IPS-18a (cell line): ENCODE results near the gene SRM.

ENCODE experiments used
- H3K27ac ChIP-seq: one replicate; pipeline ENCODE4 v1.5.1; 2013; ENCODE audit warnings: low read length
- H3K27me3 ChIP-seq: one replicate; pipeline ENCODE4 v1.6.1; 2013; ENCODE audit warnings: mild to moderate bottlenecking, low read length; ENCODE audit not compliant: control insufficient read depth, insufficient read depth
- H3K36me3 ChIP-seq: one replicate; pipeline ENCODE4 v1.6.1; 2013; ENCODE audit warnings: low read depth, low read length; ENCODE audit not compliant: control insufficient read depth
- H3K4me1 ChIP-seq: one replicate; pipeline ENCODE4 v1.6.1; 2013; ENCODE audit warnings: low read depth, low read length; ENCODE audit not compliant: control insufficient read depth
- H3K4me3 ChIP-seq: one replicate; pipeline ENCODE4 v1.5.1; 2013; ENCODE audit warnings: low read length
- H3K9ac ChIP-seq: one replicate; pipeline ENCODE4 v1.6.1; 2013; ENCODE audit warnings: mild to moderate bottlenecking, low read length, moderate library complexity
- H3K9me3 ChIP-seq: one replicate; pipeline ENCODE4 v1.6.1; 2013; ENCODE audit warnings: low read depth, low read length; ENCODE audit not compliant: control insufficient read depth

Gene SRM

DNA sequence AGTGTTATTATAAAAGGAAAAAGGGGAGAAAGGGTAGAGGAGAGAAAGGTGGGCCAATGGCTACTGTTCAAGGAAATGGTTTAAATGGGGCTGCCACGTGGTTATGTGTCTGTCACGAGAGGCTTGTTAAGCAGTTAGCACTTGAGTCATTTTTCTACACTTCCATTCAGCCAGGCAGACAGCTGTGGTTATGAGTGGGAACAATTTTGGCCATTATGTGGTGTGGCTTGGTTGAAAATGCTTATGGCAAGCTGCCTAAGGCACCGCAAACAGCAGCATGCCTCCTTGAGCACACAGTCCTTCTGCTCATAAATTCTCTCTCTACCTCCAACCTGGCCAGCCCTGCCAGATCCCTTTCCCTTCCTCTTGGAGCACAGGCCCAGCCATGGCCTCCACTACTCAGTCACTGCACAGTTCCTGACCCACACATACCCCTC is 3.2 kb upstream of the SRM start:
- no peak overlapping the region for H3K4me3 ChIP-seq
- peaks cover 36% of the 10 kb centered on the region for H3K36me3 ChIP-seq

DNA sequence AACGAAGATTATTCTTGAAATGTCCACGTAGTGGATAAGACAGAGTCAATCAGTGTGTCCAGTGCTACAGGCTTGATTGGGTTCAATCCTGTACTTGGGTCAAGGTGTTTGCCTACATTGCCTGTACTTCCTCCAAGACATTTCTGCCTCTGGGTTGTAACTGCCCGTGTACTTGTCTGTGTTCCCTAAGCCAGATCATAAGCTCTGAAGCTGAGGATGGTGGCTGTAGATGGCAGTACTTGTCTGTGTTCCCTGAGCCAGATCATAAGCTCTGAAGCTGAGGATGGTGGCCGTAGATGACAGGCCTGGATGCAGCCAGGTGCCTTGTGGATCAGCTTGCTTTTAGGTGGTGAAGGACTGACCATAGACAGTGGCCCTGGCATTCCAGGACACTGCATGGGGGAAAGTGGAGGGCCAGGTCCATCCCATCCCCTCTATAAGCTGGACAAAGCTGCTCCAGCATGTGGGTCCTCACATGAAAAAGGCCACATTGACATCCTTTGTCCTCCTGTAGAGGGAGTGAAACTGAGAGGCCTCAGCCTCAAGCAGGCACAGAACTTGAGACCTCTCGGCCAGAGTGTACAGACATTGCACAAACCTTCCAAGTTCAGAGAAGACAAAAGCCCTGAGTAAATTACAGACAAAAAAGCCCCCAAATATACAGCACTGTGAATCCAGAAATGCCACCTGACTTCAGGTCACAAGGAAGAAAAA is 2.0 kb upstream of the SRM start:
- Histone ChIP-seq H3K27me3 (no peaks in the 10 kb centered on the region), H3K27ac (no peak overlapping the region), H3K9ac (no peak overlapping the region), H3K9me3 (no peaks in the 10 kb centered on the region), H3K36me3 (peaks cover 32% of the 10 kb centered on the region), H3K4me3 (no peak overlapping the region), H3K4me1 (no peaks in the 10 kb centered on the region)

More for the DNA sequence above, 3.2 kb upstream of the SRM start:
- H3K27me3 ChIP-seq = no peaks in the 10 kb centered on the region
- H3K9ac ChIP-seq = no peak overlapping the region
- no peaks in the 10 kb centered on the region for H3K9me3 ChIP-seq
- H3K4me1 ChIP-seq = no peaks in the 10 kb centered on the region
- no peak overlapping the region for H3K27ac ChIP-seq

DNA sequence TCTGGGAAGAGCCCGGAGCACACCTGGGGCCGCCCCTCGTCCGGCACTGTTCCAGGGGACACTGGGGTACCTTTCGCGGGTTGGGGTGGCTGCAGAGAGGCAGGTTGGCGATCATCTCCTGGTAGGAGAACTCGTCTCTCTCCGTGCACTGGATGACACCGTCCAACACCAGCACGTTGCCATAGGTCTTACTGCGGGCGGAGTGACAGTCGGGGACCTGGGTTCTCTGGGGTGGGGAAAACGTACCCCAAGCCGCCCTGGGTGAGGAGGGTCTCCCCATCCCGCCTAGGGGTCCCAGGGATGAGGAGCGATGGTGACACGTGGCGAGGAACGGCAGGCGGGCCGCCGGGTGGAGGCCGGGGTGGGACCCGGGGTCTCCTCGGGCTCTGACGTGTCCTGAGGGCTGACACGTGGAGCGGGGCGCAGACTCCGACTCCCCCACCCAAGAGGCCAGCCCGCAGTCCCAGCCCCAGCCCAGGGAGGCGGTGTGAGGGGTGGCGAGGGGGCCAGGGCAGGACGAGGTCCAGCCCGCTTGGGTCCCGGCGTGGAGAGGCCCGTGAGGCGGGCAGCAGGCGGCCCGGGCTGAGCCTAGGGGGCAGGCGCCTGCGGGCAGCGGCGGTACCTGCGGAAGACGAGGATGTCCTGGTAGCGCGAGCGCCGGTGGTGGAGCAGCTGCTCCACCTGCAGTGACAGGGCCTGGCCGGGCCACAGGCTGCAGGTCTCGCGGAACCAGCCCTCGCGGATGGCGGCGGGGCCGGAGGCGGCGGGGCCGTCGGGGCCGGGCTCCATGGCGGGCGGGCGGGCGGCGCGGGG is 457 bp downstream of the SRM start:
- Histone ChIP-seq H3K9me3 (no peaks in the 10 kb centered on the region), H3K27me3 (no peaks in the 10 kb centered on the region), H3K4me3 (peak overlapping the region; percentile 84), H3K9ac (peak overlapping the region; percentile 73), H3K27ac (no peak overlapping the region), H3K4me1 (no peaks in the 10 kb centered on the region), H3K36me3 (peaks cover 23% of the 10 kb centered on the region)

DNA sequence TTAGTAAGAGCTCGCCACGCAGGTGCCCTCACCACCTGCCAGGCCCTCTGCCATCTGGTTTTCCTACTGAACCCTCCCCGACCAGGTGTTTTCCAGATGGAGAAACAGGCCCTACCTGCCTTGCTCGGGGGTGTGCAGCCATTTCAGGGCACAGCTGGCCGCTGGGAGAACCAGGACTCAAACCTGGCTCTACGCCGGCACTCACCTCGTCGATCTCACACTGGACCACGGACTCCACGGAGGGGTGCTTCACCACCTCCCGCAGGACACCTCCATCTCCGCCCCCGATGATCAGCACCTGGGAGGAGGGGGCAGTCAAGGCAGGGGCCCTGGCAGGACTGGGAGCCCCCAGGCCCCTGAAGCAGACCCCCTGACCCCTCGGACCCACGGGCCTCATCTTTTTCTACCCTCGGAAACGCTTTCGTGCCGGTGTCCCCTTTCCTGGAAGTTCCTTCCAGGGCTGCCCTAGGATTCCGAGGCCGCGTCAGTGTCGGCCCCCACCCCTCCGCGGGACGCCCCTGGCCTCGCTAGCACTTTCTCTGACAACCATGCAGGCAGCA is 1.1 kb downstream of the SRM start:
- Histone ChIP-seq H3K4me3 (peak overlapping the region; percentile 84), H3K27ac (no peak overlapping the region), H3K27me3 (no peaks in the 10 kb centered on the region), H3K4me1 (no peaks in the 10 kb centered on the region), H3K9me3 (no peaks in the 10 kb centered on the region), H3K36me3 (peaks cover 26% of the 10 kb centered on the region), H3K9ac (peak overlapping the region; percentile 73)

DNA sequence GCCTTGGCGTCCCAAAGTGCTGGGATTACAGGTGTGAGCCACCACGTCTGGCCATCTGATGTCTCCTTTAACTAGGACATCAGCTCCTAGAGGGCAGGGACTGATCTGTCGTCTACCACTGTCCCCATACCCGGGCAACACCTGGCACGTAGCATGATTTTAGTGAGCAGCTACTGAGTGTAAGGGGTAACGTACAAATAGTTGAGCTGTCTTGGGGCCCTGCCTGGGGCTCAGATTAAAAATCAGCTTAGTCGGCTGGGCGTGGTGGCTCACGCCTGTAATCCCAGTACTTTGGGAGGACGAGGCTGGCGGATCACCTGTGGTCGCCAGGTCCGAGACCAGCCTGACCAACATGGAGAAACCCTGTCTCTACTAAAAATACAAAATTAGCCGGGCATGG is 1.8 kb downstream of the SRM start:
- Histone ChIP-seq H3K9ac (no peak overlapping the region), H3K36me3 (peaks cover 22% of the 10 kb centered on the region)

DNA sequence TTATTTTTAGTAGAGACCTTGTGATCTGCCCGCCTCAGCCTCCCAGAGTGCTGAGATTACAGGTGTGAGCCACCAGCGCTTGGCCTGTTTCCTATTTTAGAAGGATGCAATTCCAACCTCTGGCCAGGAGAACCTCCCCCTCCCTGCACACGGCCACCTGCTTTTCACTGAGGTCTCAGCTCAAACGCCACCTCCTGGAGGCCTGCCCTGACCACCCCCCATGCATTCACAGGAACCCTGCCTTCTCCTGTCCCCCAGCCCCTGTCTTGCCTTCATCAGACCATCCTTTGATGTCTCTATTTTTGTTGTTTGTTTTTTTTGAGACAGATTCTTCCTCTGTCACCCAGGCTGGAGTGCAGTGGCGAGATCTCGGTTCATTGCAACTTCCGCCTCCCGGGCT is 2.3 kb downstream of the SRM start:
- H3K27me3 ChIP-seq = no peaks in the 10 kb centered on the region
- H3K27ac ChIP-seq = no peak overlapping the region
- peaks cover 21% of the 10 kb centered on the region for H3K36me3 ChIP-seq
- H3K4me1 ChIP-seq = no peaks in the 10 kb centered on the region
- H3K4me3 ChIP-seq = no peak overlapping the region
- H3K9ac ChIP-seq = no peak overlapping the region
- no peaks in the 10 kb centered on the region for H3K9me3 ChIP-seq

More for the DNA sequence above, 1.8 kb downstream of the SRM start:
- H3K4me3 ChIP-seq = no peak overlapping the region
- H3K27ac ChIP-seq = no peak overlapping the region
- H3K9me3 ChIP-seq = no peaks in the 10 kb centered on the region
- H3K27me3 ChIP-seq = no peaks in the 10 kb centered on the region
- H3K4me1 ChIP-seq = no peaks in the 10 kb centered on the region

DNA sequence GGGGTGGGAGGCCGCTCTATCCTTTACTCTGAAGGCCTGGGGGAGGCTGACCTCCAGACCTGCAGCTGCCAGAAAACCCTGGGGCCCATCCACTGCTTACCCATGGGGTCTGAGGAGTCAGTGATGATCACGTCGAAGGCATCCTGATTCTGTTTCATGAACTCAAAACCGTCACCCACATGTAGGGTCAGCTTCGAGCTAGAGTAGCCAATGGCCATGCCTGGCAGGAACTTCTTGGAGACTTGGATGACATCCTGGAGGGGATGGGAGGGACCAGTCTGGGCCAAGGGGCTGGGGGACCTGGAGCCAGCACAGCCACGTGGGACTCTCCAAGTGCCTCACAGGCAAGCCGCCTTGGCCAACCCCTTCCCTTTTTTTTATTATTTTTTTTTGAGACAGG is 3.3 kb downstream of the SRM start:
- Histone ChIP-seq H3K27ac (no peak overlapping the region), H3K4me3 (no peak overlapping the region), H3K4me1 (peaks cover 4% of the 10 kb centered on the region), H3K9me3 (no peaks in the 10 kb centered on the region), H3K27me3 (no peaks in the 10 kb centered on the region), H3K36me3 (peaks cover 21% of the 10 kb centered on the region), H3K9ac (no peak overlapping the region)

DNA sequence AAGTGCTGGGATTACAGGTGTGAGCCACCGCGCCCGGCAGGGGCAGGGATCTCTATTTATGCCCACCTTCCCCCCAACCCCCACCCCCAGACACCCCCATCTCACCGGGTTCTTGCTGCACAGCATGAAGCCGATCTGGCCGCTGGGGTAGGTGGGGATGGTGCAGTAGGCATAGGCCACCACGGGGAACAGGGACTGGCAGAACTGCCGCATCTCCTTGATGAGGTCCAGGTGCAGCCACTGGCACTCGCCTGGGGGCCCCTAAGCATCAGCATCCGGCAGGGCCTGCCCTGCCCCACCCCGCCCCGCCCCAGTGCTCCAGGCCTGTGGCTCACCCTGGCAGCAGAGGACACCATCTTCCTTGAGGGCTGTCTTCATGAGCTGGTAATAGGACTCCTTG is 4.1 kb downstream of the SRM start:
- peaks cover 4% of the 10 kb centered on the region for H3K4me1 ChIP-seq
- no peak overlapping the region for H3K4me3 ChIP-seq
- H3K36me3 ChIP-seq = peaks cover 21% of the 10 kb centered on the region
- H3K9me3 ChIP-seq = no peaks in the 10 kb centered on the region
- H3K9ac ChIP-seq = no peak overlapping the region
- H3K27ac ChIP-seq = no peak overlapping the region
- no peaks in the 10 kb centered on the region for H3K27me3 ChIP-seq

DNA sequence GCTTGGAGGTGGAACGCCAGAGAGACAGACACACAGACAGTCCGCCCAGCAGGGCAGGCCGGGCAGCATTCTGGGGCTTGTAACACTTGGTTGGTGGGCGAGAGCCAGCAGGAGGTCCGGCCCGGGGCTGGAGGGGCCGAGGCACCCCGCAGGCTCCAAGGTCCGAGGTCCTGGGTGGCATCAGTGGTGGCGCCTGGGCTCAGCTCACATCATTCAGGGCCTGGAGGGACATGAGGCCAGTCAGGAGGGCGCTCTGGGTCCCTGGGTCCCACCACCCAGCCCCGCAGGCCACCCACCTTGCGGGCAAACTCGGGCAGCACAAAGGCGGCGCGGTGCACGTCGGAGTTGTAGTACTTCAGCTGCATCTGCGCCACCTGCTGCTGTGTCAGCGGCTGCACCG is 5.2 kb downstream of the SRM start:
- H3K36me3 ChIP-seq = peaks cover 21% of the 10 kb centered on the region
- no peak overlapping the region for H3K4me3 ChIP-seq
- H3K9me3 ChIP-seq = no peaks in the 10 kb centered on the region
- H3K27me3 ChIP-seq = no peaks in the 10 kb centered on the region
- H3K27ac ChIP-seq = no peak overlapping the region
- no peak overlapping the region for H3K9ac ChIP-seq
- H3K4me1 ChIP-seq = peaks cover 4% of the 10 kb centered on the region

DNA sequence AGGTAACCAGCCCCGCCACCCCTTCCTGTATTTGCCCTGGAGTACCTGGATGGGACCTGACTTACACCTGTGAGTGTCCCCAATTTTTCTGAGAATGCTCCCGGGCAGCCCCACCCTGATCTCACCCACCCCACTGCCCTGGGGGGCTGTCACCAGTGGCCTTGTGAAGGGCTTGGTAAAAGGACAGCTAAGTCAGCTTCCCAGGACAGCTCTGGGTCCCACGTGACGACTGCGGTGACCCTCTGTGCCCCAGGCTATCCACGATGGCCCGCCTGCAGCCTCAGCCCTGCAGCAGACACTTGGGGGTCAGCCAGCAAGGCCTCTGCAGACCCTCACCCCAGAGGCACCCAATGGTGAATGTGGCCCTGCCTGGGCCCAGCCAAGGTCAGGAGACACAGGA is 5.6 kb downstream of the SRM start:
- H3K9me3 ChIP-seq = no peaks in the 10 kb centered on the region
- H3K36me3 ChIP-seq = peaks cover 21% of the 10 kb centered on the region
- peaks cover 4% of the 10 kb centered on the region for H3K4me1 ChIP-seq
- no peak overlapping the region for H3K9ac ChIP-seq
- no peak overlapping the region for H3K4me3 ChIP-seq
- no peaks in the 10 kb centered on the region for H3K27me3 ChIP-seq
- H3K27ac ChIP-seq = no peak overlapping the region

DNA sequence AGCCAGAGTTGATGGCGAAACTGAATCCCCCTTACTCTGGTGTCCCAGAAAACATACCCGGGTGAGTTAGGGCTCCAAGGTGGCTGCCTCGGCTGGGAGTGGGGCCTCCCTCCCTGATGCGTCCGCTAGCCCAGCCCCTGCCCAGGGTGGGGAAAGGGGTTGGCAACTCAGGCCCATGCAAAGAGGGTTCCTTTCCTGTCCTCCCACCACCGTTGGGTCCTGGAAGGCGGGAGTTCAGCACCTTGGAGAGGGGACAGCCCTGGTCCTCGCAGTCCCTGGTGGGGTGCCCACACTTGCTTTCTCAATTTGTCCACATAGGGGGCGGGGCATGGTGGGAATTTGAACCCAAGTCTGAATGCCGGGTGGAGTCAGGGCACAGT is 6.1 kb downstream of the SRM start:
- no peak overlapping the region for H3K9ac ChIP-seq
- no peak overlapping the region for H3K27ac ChIP-seq
- H3K36me3 ChIP-seq = peaks cover 21% of the 10 kb centered on the region
- no peaks in the 10 kb centered on the region for H3K27me3 ChIP-seq
- H3K4me3 ChIP-seq = no peak overlapping the region
- H3K4me1 ChIP-seq = peaks cover 4% of the 10 kb centered on the region
- H3K9me3 ChIP-seq = no peaks in the 10 kb centered on the region
